Stimulated activated CD8-positive, alpha-beta memory T cell treated with anti-CD3 and anti-CD28 coated beads, Interleukin-7, amount 100 ng/mL, for 24 hours (primary cell): Measurements from ENCODE around the gene POU3F2.

Experiments used
- DNase-seq: peaks from one replicate; pipeline ENCODE4 v3.0.0-alpha.2; 2020; ENCODE audit warnings: low read depth

POU3F2 gene

GRCh38 chr6:98834060-98835031 is at the start of gene POU3F2:
Gene POU3F2, plus strand, starts transcription at chr6:98834574. Its CDS starts 300 bp downstream, at chr6:98834874.
- peak; percentile 39 for DNase-seq

- DNase-seq = no peak
These were observed 46.9 kb upstream of the POU3F2 start for GRCh38 chr6:98787435-98787834.

GRCh38 chr6:98787961-98788360 is 46.4 kb upstream of the POU3F2 start:
- no peak for DNase-seq

- DNase-seq = no peak
These were observed 40.0 kb upstream of the POU3F2 start for GRCh38 chr6:98794307-98794842.

GRCh38 chr6:98797217-98797994 is 37.0 kb upstream of the POU3F2 start:
- no peak for DNase-seq

GRCh38 chr6:98800866-98801265 is 33.5 kb upstream of the POU3F2 start:
- no peak for DNase-seq

GRCh38 chr6:98808541-98809210 is 25.7 kb upstream of the POU3F2 start:
- no peak for DNase-seq

GRCh38 chr6:98812220-98812619 is 22.2 kb upstream of the POU3F2 start:
- no peak for DNase-seq

GRCh38 chr6:98816799-98817198 is 17.6 kb upstream of the POU3F2 start:
- DNase-seq = no peak

- DNase-seq = no peak
These were observed 12.5 kb upstream of the POU3F2 start for GRCh38 chr6:98821756-98822405.

GRCh38 chr6:98823428-98824161 is 10.8 kb upstream of the POU3F2 start:
- no peak for DNase-seq

- DNase-seq = no peak
These were observed 10.0 kb upstream of the POU3F2 start for GRCh38 chr6:98824162-98824901.

GRCh38 chr6:98824902-98825599 is 9.3 kb upstream of the POU3F2 start:
- DNase-seq = no peak

- no peak for DNase-seq
These were observed 8.7 kb upstream of the POU3F2 start for GRCh38 chr6:98825600-98826230.

GRCh38 chr6:98827295-98828159 is 6.8 kb upstream of the POU3F2 start:
- DNase-seq = no peak

- DNase-seq = no peak
These were observed 6.1 kb upstream of the POU3F2 start for GRCh38 chr6:98828211-98828788.

- DNase-seq = no peak
These were observed 5.4 kb upstream of the POU3F2 start for GRCh38 chr6:98828941-98829411.

GRCh38 chr6:98830146-98830545 is 4.2 kb upstream of the POU3F2 start:
- no peak for DNase-seq
